Testis (tissue), 3 donors: Measurements from ENCODE around the gene NECAB2. TPM values are rescaled to one million over a fixed set of nuclear protein-coding genes. Genes with fewer than 3 reads are reported as not detected.

Source experiments
- DNase-seq: peaks from one replicate; pipeline ENCODE4 v3.0.0-alpha.2; 2019
- H3K27ac ChIP-seq, 2 donors: fragments of 200-600 bp; sonication (generic); one replicate each; pipeline ENCODE4 v1.5.1; 2019
- H3K27me3 ChIP-seq: fragments of 200-600 bp; sonication (generic); one replicate; pipeline ENCODE4 v1.5.1; 2019
- H3K36me3 ChIP-seq: fragments of 200-600 bp; sonication (generic); one replicate; pipeline ENCODE4 v1.5.1; 2017; ENCODE audit warnings: low read depth; ENCODE audit errors: missing control alignments
- H3K4me1 ChIP-seq: fragments of 200-600 bp; sonication (generic); one replicate; pipeline ENCODE4 v1.5.1; 2019
- H3K4me3 ChIP-seq, 2 donors: fragments of 200-600 bp; sonication (generic); one replicate each; pipeline ENCODE4 v1.5.1; 2017 to 2019
- H3K9me3 ChIP-seq: fragments of 200-600 bp; sonication (generic); one replicate; pipeline ENCODE4 v1.5.1; 2017
- CTCF ChIP-seq, 3 experiments: fragments of 450-650 bp in 2 of 3; fragments of 200-600 bp in 1 of 3; sonication (generic) in 1 of 3; IDR thresholded peaks; one replicate each; pipeline ENCODE4 v1.5.1; 2016 to 2019; ENCODE audit warnings: antibody characterized with exemption in 3 of 3, mild to moderate bottlenecking in 2 of 3, moderate library complexity in 1 of 3
- POLR2A ChIP-seq: fragments of 450-650 bp; IDR thresholded peaks from one replicate; pipeline ENCODE4 v1.6.1; 2017; ENCODE audit warnings: antibody characterized with exemption, mild to moderate bottlenecking, moderate library complexity
- WGBS, 2 donors: methylation state at CpG; one replicate each; pipeline ENCODE4 v1.1.5; 2018; 5-methylcytosine and 5-hydroxymethylcytosine counted together
- intact Hi-C: fragments of 100-400 bp; cut with DNase I; formaldehyde crosslinking; loops from one replicate; pipeline ENCODE4 v1.15.1; 2023; ENCODE audit warnings: low total_unique reads
- polyA plus RNA-seq: library from polyadenylated mRNA; stranded (reverse); fragments of 350-450 nt; fragmentation: Illumina TruSeq; extraction: RNeasy Lipid Tissue Mini Kit (QIAGEN cat#74804); gene quantifications from one replicate; pipeline ENCODE4 v1.2.3, GENCODE V29; 2014; ENCODE audit warnings: low read depth, low replicate concordance; ENCODE audit not compliant: insufficient read depth
- total RNA-seq, 2 donors: library from RNA; depleted of rRNA; stranded (reverse); fragments of >200 nt; gene quantifications; one replicate each; pipeline ENCODE4 v1.2.3, GENCODE V29; 2016

The NECAB2 gene
- total and polyA plus RNA-seq, 3 donors from 2014 or later: 9.5 to 13.9 (median 12.9) TPM

GRCh38 chr16:83959656-83960434, 8.2 kb upstream of the NECAB2 start:
- TF ChIP-seq POLR2A (no peak), CTCF (IDR thresholded peaks at IDR 0.05) (no peak)
- Histone ChIP-seq H3K27ac (no peak overlapping the region), H3K4me1 (peaks cover 9% of the 10 kb centered on the region), H3K36me3 (no peaks in the 10 kb centered on the region), H3K27me3 (no peaks in the 10 kb centered on the region), H3K4me3 (no peak overlapping the region), H3K9me3 (no peaks in the 10 kb centered on the region)
- intact Hi-C loops: loop anchor here (10.0 kb wide), 1 partner anchor 225 kb away; the partner anchor contains the start of gene TAF1C
- DNase-seq: no peak
- WGBS, 2 donors: 78 to 81% methylated on average over 10 to 12 of the region's 12 CpGs

- intact Hi-C loops: loop anchor here (10.0 kb wide), 1 partner anchor 224 kb away; the partner anchor contains the start of gene TAF1C
- peaks cover 9% of the 10 kb centered on the region for H3K4me1 ChIP-seq
- no peaks in the 10 kb centered on the region for H3K9me3 ChIP-seq
- H3K36me3 ChIP-seq: no peaks in the 10 kb centered on the region
- 82 to 92% methylated on average over 19 to 29 of the region's 29 CpGs for WGBS, 2 donors
- no peak overlapping the region for H3K4me3 ChIP-seq
- TF ChIP-seq CTCF (IDR thresholded peaks at IDR 0.05): no peak
- TF ChIP-seq POLR2A: no peak
- H3K27ac ChIP-seq: no peak overlapping the region
- H3K27me3 ChIP-seq: no peaks in the 10 kb centered on the region
- DNase-seq: no peak
Measured at GRCh38 chr16:83960521-83961249, 7.4 kb upstream of the NECAB2 start.

GRCh38 chr16:83961591-83961990, 6.5 kb upstream of the NECAB2 start:
- no peak for DNase-seq
- intact Hi-C loops: loop anchor here (10.0 kb wide), 1 partner anchor 223 kb away; the partner anchor contains the start of gene TAF1C
- 92 to 93% methylated on average over 3 to 5 of the region's 5 CpGs for WGBS, 2 donors
- no peak overlapping the region for H3K4me3 ChIP-seq
- H3K27me3 ChIP-seq: no peaks in the 10 kb centered on the region
- no peaks in the 10 kb centered on the region for H3K36me3 ChIP-seq
- TF ChIP-seq CTCF (IDR thresholded peaks at IDR 0.05) (no peak), POLR2A (no peak)
- no peaks in the 10 kb centered on the region for H3K9me3 ChIP-seq
- H3K4me1 ChIP-seq: peaks cover 9% of the 10 kb centered on the region
- H3K27ac ChIP-seq: no peak overlapping the region

GRCh38 chr16:83963277-83964119, 4.5 kb upstream of the NECAB2 start:
- intact Hi-C loops: loop anchor here (10.0 kb wide), 1 partner anchor 221 kb away; the partner anchor contains the start of gene TAF1C
- WGBS, 2 donors: 85 to 88% methylated on average over 19 to 22 of the region's 22 CpGs
- no peak for DNase-seq
- H3K9me3 ChIP-seq: no peaks in the 10 kb centered on the region
- no peaks in the 10 kb centered on the region for H3K36me3 ChIP-seq
- no peak overlapping the region for H3K4me3 ChIP-seq
- TF ChIP-seq POLR2A (no peak), CTCF (IDR thresholded peaks at IDR 0.05) (no peak)
- H3K4me1 ChIP-seq: peaks cover 9% of the 10 kb centered on the region
- no peak overlapping the region for H3K27ac ChIP-seq
- no peaks in the 10 kb centered on the region for H3K27me3 ChIP-seq
